Body of pancreas (tissue), 4 donors: ENCODE data around the gene SAMD10. TPM values are rescaled to one million over a fixed set of nuclear protein-coding genes. Genes with fewer than 3 reads are reported as not detected.
"Not testable (repeated sequence)": the region's sequence is repeated elsewhere in the genome, so short reads cannot be mapped to it uniquely, and the experiment has no call there.

Experiments used
- ATAC-seq: fragments of 150-250 bp; one replicate; pipeline ENCODE4 v1.9.1; 2016
- DNase-seq, 4 donors: peaks; one replicate each; pipeline ENCODE4 v3.0.0-alpha.2; 2019
- H3K27ac ChIP-seq, 4 donors: fragments of 200-600 bp; sonication (generic); 1 replicate in 3 of 4; 2 replicates in 1 of 4; pipeline versions ENCODE4 v1.5.1 to v1.6.1; 2016 to 2019; ENCODE audit warnings: mild to moderate bottlenecking in 1 of 4, mixed read lengths in 1 of 4, moderate library complexity in 1 of 4
- H3K27me3 ChIP-seq, 2 donors: fragments of 200-600 bp; sonication (generic); one replicate each; pipeline ENCODE4 v1.6.0; 2016; ENCODE audit warnings: mild to moderate bottlenecking in 1 of 2
- H3K36me3 ChIP-seq, 2 donors: fragments of 200-600 bp; sonication (generic); replicated peaks in 1 of 2; 2 replicates each; pipeline ENCODE4 v1.5.1; 2016; ENCODE audit warnings: low read depth in 2 of 2; ENCODE audit not compliant: insufficient read depth in 1 of 2
- H3K4me1 ChIP-seq: fragments of 200-600 bp; sonication (generic); one replicate; pipeline ENCODE4 v1.6.0; 2016
- H3K4me3 ChIP-seq, 2 donors: fragments of 200-600 bp; sonication (generic); 1 replicate in 1 of 2; 2 replicates in 1 of 2; pipeline ENCODE4 v1.5.1; 2016 to 2019
- H3K9me3 ChIP-seq, 3 donors: fragments of 200-600 bp; sonication (generic); 1 replicate in 2 of 3; 2 replicates in 1 of 3; pipeline ENCODE4 v1.5.1; 2016
- CTCF ChIP-seq, 7 experiments: fragments of 450-650 bp in 4 of 7; fragments of 200-600 bp in 3 of 7; sonication (generic) in 3 of 7; IDR thresholded peaks; one replicate each; pipeline ENCODE4 v1.5.1; 2016 to 2019; ENCODE audit warnings: antibody characterized with exemption in 7 of 7
- POLR2A ChIP-seq, 3 donors: fragments of 450-650 bp; IDR thresholded peaks; one replicate each; pipeline ENCODE4 v1.6.1; 2016; ENCODE audit warnings: antibody characterized with exemption in 3 of 3, mild to moderate bottlenecking in 2 of 3
- WGBS, 2 donors: methylation state at CpG; one replicate each; pipeline ENCODE4 v1.1.5; 2017; 5-methylcytosine and 5-hydroxymethylcytosine counted together
- intact Hi-C: fragments of 100-400 bp; cut with DNase I; formaldehyde crosslinking; loops from one replicate; pipeline ENCODE4 v1.15.1; 2023
- total RNA-seq, 2 donors: library from RNA; depleted of rRNA; stranded (reverse); fragments of >200 nt; gene quantifications; one replicate each; pipeline ENCODE4 v1.1.0, GENCODE V29; 2016

The SAMD10 gene
- total RNA-seq, 2 donors from 2014 or later, result 3.6 to 7.6 TPM

GRCh38 chr20:64015635-64016034 is 36.2 kb upstream of the SAMD10 start:
- WGBS, 2 donors, result 81 to 89% methylated on average over 2 of the region's 2 CpGs
- intact Hi-C loops, result no loop called here
- H3K27me3 ChIP-seq, result no peaks in the 10 kb centered on the region
- ATAC-seq (no peak), DNase-seq (no peak)
- H3K4me3 ChIP-seq, result no peak overlapping the region
- H3K36me3 ChIP-seq, result peaks cover 8 to 48% of the 10 kb centered on the region in 2 donors
- TF ChIP-seq POLR2A (IDR thresholded peaks at IDR 0.05), result no peak
- no peak for TF ChIP-seq CTCF (IDR thresholded peaks at IDR 0.05)
- H3K9me3 ChIP-seq, result no peaks in the 10 kb centered on the region
- H3K4me1 ChIP-seq, result no peaks in the 10 kb centered on the region
- H3K27ac ChIP-seq, result no peak overlapping the region

GRCh38 chr20:64012385-64013154 is 33.1 kb upstream of the SAMD10 start:
- intact Hi-C loops, H3K4me3 ChIP-seq, ATAC-seq, H3K27ac ChIP-seq, DNase-seq, H3K27me3 ChIP-seq, H3K4me1 ChIP-seq, H3K9me3 ChIP-seq: not testable (repeated sequence)
- peaks cover 13 to 40% of the 10 kb centered on the region in 2 donors for H3K36me3 ChIP-seq
- WGBS, 2 donors, result 76 to 81% methylated on average over 6 to 10 of the region's 20 CpGs

- Histone ChIP-seq H3K9me3 (no peaks in the 10 kb centered on the region), H3K27me3 (no peaks in the 10 kb centered on the region), H3K4me1 (no peaks in the 10 kb centered on the region), H3K27ac (no peak overlapping the region), H3K4me3 (no peak overlapping the region), H3K36me3 (peaks cover 13 to 34% of the 10 kb centered on the region in 2 donors)
- ATAC-seq (no peak), DNase-seq (no peak)
- no peak for TF ChIP-seq POLR2A (IDR thresholded peaks at IDR 0.05)
- no peak for TF ChIP-seq CTCF (IDR thresholded peaks at IDR 0.05)
- intact Hi-C loops, result no loop called here
- 96 to 100% methylated on average over 8 to 16 of the region's 16 CpGs for WGBS, 2 donors
Measured at GRCh38 chr20:64011366-64011779, 31.9 kb upstream of the SAMD10 start.

- H3K36me3 ChIP-seq, result peaks cover 13 to 31% of the 10 kb centered on the region in 2 donors
- DNase-seq, result no peak
- no peak for TF ChIP-seq POLR2A (IDR thresholded peaks at IDR 0.05)
- no peak for TF ChIP-seq CTCF (IDR thresholded peaks at IDR 0.05)
- H3K4me3 ChIP-seq, result no peak overlapping the region
- intact Hi-C loops, result no loop called here
- no peaks in the 10 kb centered on the region for H3K27me3 ChIP-seq
- 77 to 82% methylated on average over 8 of the region's 8 CpGs for WGBS, 2 donors
- ATAC-seq, result no peak
- no peaks in the 10 kb centered on the region for H3K4me1 ChIP-seq
- no peaks in the 10 kb centered on the region for H3K9me3 ChIP-seq
- H3K27ac ChIP-seq, result no peak overlapping the region
Measured at GRCh38 chr20:64010711-64011237, 31.3 kb upstream of the SAMD10 start.

DNA sequence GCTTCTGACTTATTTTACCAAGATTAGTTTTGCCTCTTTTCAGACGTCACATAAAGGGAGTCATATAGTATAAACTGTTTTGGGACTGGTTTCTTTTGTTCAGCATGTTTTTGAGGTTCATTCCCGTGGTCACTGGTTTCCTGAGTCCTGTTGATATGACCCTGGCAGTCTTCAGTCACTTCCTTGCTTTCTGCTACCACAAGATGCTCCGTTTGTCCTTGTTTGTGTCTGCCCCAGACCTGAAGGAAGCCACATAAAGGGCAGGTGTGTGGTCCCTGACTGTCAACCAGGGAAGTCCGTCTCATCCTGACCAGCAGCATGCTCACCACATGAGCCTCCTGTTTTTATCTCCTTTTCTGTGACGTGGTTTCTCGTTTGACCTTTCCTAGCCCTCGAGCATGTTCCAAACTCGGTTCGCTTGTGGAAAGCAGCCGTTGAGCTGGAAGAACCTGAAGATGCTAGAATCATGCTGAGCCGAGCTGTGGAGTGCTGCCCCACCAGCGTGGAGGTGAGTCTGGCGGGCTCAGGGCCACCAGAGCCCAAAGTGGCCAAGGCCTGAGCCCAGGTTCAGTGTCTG is 30.5 kb upstream of the SAMD10 start:
- H3K9me3 ChIP-seq, result no peaks in the 10 kb centered on the region
- 89 to 90% methylated on average over 11 to 13 of the region's 13 CpGs for WGBS, 2 donors
- no peaks in the 10 kb centered on the region for H3K4me1 ChIP-seq
- DNase-seq, result no peak
- peaks cover 13 to 26% of the 10 kb centered on the region in 2 donors for H3K36me3 ChIP-seq
- TF ChIP-seq CTCF (IDR thresholded peaks at IDR 0.05) (no peak), POLR2A (IDR thresholded peaks at IDR 0.05) (no peak)
- ATAC-seq, result no peak
- no peak overlapping the region for H3K4me3 ChIP-seq
- H3K27ac ChIP-seq, result no peak overlapping the region
- no peaks in the 10 kb centered on the region for H3K27me3 ChIP-seq
- intact Hi-C loops, result no loop called here
